GM12892 (cell line): ENCODE results near the gene SMG6.

Source experiments
- POLR2A ChIP-seq: IDR thresholded peaks from 2 replicates; pipeline ENCODE4 v1.6.1; 2011; ENCODE audit warnings: low read depth, low read length, control low read depth
- POLR2AphosphoS5 ChIP-seq: IDR thresholded peaks from 2 replicates; pipeline ENCODE4 v1.6.1; 2011; ENCODE audit warnings: low read depth, low read length, control low read depth
- TAF1 ChIP-seq: IDR thresholded peaks from 2 replicates; pipeline ENCODE4 v1.6.1; 2011; ENCODE audit warnings: low read depth, mild to moderate bottlenecking, control low read depth, low read length, borderline replicate concordance

DNA sequence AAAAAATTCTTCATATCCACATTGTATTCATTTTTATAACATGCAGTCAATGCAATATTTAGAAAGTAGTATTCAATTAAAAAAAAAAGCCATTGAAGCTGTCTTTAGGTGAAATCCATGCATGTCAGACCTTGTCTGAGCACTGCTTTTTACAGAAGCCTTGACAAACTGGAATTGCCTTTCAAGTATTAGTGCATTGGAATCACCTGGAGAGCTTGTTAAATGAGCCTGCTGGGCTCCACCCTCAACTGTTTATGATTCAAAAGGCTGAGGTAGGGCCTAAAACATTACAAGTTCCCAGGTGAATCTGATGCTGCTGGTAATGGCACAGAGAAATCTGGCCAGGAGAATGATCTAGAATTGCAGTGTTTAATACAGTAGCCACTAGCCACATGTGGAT is 162.9 kb downstream of the SMG6 start:
- TF ChIP-seq POLR2A, result no peak
- TF ChIP-seq POLR2AphosphoS5, result no peak
- no peak for TF ChIP-seq TAF1
